ENCODE data around the gene TRPT1. TPM values are rescaled to one million over a fixed set of nuclear protein-coding genes. Genes with fewer than 3 reads are reported as not detected.
A peak's percentile ranks its signal among the peaks of the same experiment; 100 is the strongest.

Gene TRPT1
- total RNA-seq, 1 donor from 2014 or later: 39.0 TPM

DNA sequence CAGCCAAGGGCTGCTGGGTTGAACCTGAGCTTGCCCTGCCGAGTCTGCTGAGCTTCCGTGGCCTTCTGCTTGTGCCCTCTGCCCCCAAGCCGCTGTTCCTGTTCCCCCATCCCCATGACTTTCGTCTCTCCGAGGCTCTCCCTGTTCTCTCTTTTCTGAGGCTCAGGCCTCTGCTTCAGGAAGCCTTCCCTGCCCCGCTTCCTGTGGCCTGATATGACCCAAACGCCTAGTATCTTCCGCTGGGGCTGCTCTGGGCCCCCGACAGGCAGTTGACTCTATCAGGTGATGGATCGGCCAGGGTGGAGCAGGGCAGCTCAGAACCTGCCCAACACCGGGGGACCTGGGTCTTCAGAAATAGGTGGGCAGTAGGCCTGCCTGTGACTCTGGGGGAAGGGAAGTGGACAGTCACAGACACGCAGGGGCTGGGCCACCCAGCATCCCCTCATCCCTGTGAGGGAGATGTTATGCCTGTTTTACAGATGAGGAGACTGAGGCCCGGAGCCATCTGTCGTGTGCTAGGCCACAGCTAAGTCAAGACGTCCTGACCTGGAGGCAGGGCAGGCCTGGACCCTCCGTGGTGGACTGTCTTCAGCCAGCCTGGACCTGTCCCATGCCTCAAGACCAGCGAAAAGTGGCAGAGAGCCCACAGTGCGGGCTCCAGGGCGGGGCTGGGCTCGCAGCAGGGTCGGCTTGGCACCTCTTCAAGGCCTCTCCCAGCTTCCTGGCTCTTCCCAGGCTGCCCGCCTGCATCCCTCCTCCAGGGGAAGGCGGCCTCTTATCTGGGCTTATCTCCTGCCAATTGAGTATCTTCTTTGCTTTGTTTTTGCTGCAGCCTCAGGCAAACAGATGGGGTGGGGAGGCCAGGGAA lies 42.3 kb upstream of the TRPT1 start:
- peaks cover 16% of the 10 kb centered on the region for H3K9me3 Mint-ChIP-seq (ENCODE audit: unreplicated experiment)
- H3K27ac Mint-ChIP-seq (ENCODE audit: unreplicated experiment): peak overlapping the region; percentile 95
- H3K4me3 Mint-ChIP-seq (ENCODE audit: unreplicated experiment): peak overlapping the region; percentile 90
- H3K4me1 Mint-ChIP-seq (ENCODE audit: low read depth, unreplicated experiment): peaks cover 2% of the 10 kb centered on the region
- TF ChIP-seq, protein P1, sequence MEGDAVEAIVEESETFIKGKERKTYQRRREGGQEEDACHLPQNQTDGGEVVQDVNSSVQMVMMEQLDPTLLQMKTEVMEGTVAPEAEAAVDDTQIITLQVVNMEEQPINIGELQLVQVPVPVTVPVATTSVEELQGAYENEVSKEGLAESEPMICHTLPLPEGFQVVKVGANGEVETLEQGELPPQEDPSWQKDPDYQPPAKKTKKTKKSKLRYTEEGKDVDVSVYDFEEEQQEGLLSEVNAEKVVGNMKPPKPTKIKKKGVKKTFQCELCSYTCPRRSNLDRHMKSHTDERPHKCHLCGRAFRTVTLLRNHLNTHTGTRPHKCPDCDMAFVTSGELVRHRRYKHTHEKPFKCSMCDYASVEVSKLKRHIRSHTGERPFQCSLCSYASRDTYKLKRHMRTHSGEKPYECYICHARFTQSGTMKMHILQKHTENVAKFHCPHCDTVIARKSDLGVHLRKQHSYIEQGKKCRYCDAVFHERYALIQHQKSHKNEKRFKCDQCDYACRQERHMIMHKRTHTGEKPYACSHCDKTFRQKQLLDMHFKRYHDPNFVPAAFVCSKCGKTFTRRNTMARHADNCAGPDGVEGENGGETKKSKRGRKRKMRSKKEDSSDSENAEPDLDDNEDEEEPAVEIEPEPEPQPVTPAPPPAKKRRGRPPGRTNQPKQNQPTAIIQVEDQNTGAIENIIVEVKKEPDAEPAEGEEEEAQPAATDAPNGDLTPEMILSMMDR (IDR thresholded peaks at IDR 0.05; ENCODE audit: partially characterized antibody, unreplicated experiment): no peak
- peaks cover 15% of the 10 kb centered on the region for H3K27me3 Mint-ChIP-seq (ENCODE audit: unreplicated experiment)
- H3K36me3 Mint-ChIP-seq (ENCODE audit: unreplicated experiment): no peaks in the 10 kb centered on the region
- DNase-seq: no peak

DNA sequence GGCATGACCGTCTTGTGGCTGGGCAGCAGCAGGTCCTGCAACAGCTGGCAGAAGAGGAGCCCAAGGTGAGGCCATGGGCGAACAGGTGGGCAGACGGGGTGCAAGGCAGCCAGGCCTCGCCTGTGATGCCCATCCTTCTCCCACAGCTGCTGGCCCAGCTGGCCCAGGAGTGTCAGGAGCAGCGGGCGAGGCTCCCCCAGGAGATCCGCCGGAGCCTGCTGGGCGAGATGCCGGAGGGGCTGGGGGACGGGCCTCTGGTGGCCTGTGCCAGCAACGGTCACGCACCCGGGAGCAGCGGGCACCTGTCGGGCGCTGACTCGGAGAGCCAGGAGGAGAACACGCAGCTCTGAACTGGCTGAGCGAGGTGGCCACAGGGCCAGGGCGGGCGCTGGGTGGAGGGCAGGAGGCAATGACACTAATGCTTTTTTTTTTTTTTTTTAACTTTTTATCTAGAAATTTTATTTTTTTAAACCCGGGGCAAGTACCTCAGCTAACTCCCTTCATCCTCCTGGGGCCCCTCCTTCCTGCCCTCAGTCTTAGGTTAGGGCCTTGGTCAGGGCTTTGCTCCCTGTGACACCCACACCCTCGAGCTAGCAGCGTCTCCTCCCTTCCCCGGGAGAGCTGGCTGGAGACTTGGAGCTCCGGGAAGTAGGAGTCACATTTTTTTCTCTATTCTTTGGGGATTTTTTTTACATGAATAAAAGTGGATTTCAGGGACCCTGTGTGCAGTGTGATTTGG lies 41.4 kb upstream of the TRPT1 start:
- H3K9me3 Mint-ChIP-seq (ENCODE audit: unreplicated experiment): peaks cover 16% of the 10 kb centered on the region
- H3K4me1 Mint-ChIP-seq (ENCODE audit: low read depth, unreplicated experiment): peaks cover 2% of the 10 kb centered on the region
- peaks cover 17% of the 10 kb centered on the region for H3K27me3 Mint-ChIP-seq (ENCODE audit: unreplicated experiment)
- no peak for DNase-seq
- TF ChIP-seq, protein P1 (IDR thresholded peaks at IDR 0.05; ENCODE audit: partially characterized antibody, unreplicated experiment): no peak
- peak overlapping the region; percentile 34 for H3K27ac Mint-ChIP-seq (ENCODE audit: unreplicated experiment)
- H3K36me3 Mint-ChIP-seq (ENCODE audit: unreplicated experiment): no peaks in the 10 kb centered on the region
- H3K4me3 Mint-ChIP-seq (ENCODE audit: unreplicated experiment): peak overlapping the region; percentile 55

DNA sequence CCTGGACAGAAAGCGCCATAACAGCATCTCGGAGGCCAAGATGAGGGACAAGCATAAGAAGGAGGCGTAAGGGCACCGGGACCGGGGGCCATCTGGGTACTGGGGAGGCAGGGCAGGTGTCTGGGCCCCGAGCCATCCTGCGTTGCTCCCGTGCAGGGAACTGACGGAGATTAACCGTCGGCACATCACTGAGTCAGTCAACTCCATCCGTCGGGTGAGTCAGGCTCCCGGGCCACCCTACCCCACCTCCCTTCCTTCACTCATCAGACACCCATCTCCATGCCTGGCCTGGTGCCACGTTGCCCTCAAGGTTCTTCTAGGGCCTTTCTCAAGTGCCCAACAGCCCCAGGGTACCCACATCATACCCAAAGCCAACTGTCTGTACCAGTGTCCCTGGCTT lies 40.4 kb upstream of the TRPT1 start:
- Mint-ChIP-seq H3K27me3 (ENCODE audit: unreplicated experiment) (peaks cover 15% of the 10 kb centered on the region), H3K4me1 (ENCODE audit: low read depth, unreplicated experiment) (peaks cover 2% of the 10 kb centered on the region), H3K36me3 (ENCODE audit: unreplicated experiment) (no peaks in the 10 kb centered on the region), H3K9me3 (ENCODE audit: unreplicated experiment) (peaks cover 16% of the 10 kb centered on the region), H3K27ac (ENCODE audit: unreplicated experiment) (no peak overlapping the region), H3K4me3 (ENCODE audit: unreplicated experiment) (no peak overlapping the region)
- TF ChIP-seq, protein P1 (IDR thresholded peaks at IDR 0.05; ENCODE audit: partially characterized antibody, unreplicated experiment): no peak
- DNase-seq: no peak

DNA sequence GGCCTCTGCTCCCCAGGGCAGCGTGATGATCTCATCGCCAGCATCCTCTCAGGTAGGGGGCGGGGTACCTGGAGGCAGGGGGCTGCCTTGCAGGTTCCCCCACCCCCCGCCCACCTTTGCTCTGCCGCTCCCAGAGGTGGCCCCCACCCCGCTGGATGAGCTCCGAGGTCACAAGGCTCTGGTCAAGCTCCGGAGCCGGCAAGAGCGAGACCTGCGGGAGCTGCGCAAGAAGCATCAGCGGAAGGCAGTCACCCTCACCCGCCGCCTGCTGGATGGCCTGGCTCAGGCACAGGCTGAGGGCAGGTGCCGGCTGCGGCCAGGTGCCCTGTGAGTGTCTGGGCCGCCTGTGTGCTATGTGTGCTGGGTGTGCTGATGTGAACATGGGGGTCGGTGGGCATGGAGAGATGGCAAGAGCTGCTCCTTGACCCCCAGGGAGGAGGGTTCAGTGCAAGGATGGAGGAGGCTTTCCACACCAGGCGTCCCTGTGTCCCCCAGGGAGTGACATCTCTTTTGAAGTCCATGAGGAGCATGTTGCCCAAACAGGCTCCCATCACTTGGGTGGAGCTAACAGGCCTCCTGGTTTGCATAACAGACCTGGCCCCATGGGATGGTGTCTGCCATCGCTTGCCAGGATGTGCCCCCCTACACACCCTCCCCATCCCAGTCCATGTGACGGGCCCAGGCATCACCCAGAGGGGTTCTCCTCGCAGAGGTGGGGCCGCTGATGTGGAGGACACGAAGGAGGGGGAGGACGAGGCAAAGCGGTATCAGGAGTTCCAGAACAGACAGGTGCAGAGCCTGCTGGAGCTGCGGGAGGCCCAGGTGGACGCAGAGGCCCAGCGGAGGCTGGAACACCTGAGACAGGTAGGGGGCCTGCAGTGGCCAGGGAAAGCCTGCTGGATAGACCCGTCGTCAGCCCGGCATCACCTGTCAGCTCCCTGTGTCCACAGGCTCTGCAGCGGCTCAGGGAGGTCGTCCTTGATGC lies 39.5 kb upstream of the TRPT1 start:
- TF ChIP-seq, protein P1 (IDR thresholded peaks at IDR 0.05; ENCODE audit: partially characterized antibody, unreplicated experiment): no peak
- peaks cover 11% of the 10 kb centered on the region for H3K9me3 Mint-ChIP-seq (ENCODE audit: unreplicated experiment)
- DNase-seq: no peak
- H3K4me3 Mint-ChIP-seq (ENCODE audit: unreplicated experiment): no peak overlapping the region
- H3K27me3 Mint-ChIP-seq (ENCODE audit: unreplicated experiment): peaks cover 13% of the 10 kb centered on the region
- H3K36me3 Mint-ChIP-seq (ENCODE audit: unreplicated experiment): no peaks in the 10 kb centered on the region
- peaks cover 2% of the 10 kb centered on the region for H3K4me1 Mint-ChIP-seq (ENCODE audit: low read depth, unreplicated experiment)
- H3K27ac Mint-ChIP-seq (ENCODE audit: unreplicated experiment): no peak overlapping the region

Data from glutamatergic neuron (in vitro differentiated cells).